GM19238 (cell line): Measurements from ENCODE around the gene STXBP6.
A peak's percentile ranks its signal among the peaks of the same experiment; 100 is the strongest.
"Not testable (repeated sequence)": the region's sequence is repeated elsewhere in the genome, so short reads cannot be mapped to it uniquely, and the experiment has no call there.

Experiments used
- DNase-seq: peaks from one replicate; pipeline ENCODE4 v3.0.0; 2011; ENCODE audit warnings: low spot score; ENCODE audit not compliant: insufficient read length

Gene STXBP6

DNA sequence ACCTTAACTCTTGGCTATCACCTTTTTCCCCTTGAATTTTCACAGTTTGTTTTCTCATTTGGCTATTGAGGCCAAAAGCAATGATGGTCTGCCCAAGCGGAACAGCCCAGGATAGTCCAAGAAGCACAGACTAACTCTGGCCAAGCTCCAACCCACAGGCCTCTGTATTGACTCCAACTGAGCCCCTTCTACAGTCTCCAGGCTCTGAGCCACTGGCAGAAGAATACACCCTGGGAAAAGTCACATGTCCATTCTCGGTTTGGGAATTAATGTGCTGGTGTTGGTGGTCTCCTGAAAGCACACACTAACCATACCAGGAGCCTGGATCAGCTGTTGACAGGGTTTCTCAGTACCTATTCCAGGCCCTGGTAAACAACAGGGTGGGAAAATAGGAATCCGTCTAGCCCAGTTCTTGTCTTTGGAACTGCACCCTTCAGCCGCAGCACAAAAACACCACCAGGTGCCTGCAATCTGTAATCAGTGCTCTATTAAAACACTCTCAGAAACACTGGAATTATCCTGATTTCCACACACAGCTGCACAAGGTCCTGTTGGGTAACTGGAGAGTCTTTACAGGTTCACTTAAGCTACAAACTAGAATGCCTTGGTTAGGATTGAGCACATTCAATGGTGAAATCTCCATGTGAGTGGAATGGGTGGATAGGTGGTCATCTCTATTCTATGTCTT is 63.6 kb downstream of the STXBP6 start:
- DNase-seq, result no peak

DNA sequence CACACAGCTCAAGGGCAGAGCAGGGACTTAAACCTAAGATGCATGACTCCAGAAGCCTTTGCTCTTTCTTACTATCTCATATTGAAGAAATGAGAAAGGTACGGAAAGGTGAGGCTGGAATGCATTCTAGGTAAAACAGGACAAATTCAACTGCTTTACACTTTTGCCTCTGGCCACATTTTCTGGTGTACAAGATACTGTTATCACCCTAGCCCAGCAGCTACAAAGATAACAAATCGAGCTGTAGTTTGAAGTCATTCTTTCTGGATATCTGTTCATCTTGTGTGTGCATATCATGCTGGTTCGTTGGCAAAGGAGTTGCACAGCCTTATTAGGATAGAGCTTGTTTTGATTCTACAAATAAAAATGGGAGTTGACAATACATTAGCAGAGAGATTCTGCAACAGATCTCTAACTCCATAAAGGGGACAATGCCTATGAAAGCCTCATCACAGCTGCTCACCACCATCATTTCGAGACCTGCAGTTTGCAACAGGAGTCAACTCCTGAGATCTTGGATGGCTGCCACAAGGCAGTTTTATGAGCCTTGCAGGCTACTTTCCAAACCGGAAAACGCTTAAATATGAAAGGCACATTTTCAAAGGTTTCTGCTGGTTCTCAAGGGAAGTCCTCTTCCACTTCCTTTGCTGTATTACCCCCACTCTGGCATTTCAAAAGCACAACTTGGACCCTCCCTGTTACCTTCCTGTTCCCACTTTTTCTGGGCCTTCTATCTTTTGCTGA is 64.9 kb downstream of the STXBP6 start:
- DNase-seq, result no peak

DNA sequence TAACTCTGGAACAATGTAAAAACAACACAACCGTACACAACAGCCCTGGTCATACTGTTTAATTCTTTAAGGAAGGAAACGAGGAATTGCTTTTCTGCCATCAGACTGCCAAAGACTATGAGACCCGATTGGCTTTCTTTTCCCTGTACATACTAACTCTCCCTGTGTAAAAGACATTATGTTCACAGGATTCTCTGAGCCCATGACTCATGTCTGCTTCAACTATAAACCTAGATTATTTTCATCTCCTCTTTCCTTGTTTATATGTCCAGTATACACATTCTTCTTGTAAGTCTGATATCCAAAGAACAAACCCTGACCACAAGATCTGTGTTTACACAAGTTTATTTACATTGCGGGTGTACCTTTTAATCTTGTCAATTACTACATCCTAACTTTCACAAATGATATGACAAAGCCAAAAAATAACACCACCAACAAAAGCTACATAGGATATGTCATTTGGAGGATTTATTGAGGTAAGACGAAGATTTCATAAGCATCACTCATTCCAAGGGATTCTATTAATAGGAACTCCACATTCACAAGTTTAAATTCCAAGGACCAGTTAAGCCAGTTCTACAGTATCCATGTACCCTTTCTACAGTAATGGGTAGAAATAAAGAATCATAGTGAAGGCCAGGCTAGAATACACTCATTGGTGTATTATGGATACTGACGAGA is 67.3 kb downstream of the STXBP6 start:
- no peak for DNase-seq

DNA sequence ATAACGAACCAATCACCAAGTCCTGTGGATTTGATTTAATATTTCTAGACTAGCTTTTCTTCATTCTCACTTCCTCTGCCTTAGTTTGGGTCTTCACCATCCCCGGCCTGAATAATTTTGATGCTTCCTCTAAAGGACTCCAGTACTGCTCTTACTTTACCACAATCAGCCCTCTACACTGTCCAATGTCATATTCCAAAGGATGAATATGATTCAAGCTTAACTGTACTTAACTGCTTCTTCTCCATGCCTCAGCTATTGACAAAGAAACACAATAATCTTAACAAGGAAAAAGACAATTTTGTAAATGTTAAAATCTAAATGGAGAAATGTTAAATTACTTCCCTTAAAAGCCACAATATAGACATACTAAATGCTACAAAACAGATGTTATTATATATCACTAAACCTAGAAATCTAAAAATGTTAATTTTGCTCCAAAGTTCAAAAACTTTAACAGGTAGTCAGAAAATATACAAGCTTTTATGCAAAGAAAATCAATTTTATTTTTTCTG is 70.2 kb downstream of the STXBP6 start:
- peak; percentile 8 for DNase-seq

DNA sequence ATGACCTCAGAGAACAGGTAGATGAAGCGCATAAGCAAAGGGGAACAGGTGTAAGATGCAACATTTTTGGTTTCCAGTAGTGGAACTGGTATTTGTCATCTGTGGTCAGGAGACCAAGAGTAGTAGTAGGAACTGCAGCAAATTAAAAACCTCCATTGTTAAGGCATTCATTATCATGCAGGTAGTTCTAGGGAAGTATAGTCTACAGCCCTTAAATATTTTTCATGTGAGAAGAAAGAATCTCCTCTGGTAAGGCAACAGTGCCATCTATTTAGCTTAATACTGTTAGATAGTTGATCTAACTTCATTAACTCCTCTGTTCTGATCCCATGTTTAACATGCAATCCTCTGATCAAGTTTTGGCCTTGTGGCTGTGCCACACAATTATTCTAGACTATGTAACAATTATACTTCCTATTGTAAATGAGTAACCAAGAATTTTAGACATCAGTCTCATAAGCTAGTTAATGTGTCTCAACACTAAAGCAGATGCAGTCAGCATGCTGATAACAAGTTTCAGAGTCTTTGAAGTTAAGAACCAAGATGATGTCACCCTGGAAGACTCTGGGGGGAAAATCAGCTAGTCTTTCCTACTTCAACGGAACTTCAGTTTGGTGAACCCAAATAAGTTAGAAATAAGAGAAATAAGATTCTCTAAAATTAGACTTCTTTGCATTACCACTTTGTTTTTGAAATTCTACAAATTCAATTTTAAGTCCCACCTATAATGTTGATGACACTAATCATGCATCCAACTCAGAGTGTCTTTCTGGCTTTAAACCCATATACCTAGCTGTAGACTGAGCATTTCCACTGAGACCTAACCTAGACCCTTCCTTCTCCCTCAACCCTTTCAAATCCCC is 70.9 kb downstream of the STXBP6 start:
- DNase-seq, result peak; percentile 25

DNA sequence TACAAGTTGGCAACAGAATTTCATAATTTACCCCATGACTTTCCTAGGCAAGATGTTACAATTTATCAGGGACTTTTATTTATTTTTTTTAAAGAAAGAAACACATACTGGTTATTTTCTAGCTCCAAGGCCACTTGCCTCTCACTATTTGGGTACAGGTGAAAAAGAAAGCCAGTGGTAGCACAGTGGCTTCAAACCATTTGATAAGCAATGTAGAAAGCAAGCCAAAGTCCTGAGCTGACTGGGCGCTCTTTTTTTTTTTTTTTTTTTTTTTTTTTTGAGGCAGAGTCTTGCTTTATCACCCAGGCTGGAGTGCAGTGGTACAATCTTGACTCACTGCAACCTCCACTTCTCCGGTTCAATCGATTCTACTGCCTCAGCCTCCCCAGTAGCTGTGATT is 73.3 kb downstream of the STXBP6 start:
- DNase-seq, result no peak

DNA sequence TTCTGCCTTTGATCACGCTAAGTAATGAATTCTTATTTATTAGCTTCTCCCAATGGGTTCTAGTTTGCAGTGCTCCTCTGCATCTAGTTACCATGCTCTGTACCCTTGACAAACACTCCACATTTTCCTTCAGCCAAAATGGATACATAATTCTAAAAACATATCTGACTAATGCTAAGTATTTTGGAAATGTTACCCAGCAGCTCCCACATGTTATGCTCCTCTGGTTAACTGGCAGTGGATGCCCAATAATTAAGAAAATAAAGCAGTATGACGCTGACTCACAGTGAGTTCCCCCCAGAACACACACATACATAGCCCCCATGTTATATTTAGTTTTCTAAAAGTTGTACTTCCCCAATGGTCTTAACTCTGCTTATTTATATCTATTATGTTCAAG is 74.6 kb downstream of the STXBP6 start:
- no peak for DNase-seq

DNA sequence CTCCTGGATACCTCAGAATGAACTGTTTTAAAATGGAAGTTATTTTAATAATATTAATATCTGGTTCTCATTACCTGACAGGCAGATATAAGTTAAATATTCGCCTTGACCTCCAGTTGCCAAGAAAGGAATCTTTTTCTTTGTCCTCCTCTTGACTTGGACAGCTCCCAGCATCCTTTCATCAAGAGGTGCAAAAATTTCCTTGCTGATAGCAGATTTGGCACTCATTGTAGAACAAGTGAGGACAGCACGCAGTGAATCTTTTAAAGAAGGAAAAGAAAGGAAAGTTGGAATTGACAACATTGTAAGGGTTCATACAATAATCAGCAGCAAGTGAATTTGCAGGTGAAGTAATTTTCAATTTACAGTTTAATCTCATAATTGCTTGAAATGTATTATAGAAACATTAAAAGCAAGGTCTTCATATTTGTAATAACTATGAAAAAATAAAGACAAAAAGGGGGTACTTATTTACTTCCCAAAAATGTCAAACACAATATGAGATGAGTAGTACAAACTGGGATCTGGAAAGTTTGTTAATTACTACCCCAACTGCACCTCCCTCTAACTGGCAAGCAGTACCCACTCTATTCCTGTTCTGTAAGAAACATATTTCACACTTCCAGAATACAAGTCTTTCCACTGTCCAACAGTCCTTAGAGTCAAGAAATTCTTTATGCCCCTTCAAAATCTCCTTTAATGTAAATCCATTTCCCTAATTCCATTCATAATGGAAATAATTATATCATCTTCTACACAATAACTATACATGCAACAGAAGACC is 75.2 kb downstream of the STXBP6 start:
- DNase-seq, result no peak

DNA sequence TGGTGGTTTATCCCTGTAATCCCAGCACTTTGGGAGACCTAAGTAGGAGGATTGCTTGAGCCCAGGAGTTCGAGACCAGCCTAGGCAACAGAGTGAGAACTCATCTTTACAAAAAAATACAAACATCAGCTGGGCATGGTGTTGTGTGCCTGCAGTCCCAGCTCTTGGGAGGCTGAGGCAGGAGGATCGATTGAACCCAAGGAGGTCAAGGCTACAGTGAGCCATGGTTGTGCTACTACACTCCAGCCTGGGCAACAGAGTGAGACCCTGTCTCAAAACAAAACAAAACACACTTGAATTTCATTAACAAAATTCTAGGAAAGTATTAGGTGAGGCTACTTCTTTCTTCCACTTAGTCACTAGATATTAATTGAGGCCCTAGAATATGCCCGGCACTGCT is 77.1 kb downstream of the STXBP6 start:
- no peak for DNase-seq

DNA sequence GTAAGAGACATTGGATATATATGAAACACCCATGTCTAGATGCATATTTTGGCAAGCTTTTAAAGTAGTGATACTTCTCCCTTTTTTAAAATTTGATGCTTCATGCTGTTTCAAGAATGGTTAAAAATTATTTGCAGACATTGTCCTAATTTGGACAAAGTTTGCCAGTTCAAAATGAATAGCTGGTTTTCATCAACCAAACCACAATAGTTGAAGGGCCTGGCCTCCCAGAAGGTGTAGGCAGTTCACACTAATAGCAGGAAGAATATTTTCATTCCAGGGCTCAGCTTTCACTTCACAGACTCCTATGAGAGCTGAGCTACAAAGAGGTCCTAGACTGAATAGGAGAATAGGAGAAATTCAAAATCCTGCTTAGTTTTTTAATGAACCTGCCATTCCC is 78.7 kb downstream of the STXBP6 start:
- DNase-seq, result no peak

DNA sequence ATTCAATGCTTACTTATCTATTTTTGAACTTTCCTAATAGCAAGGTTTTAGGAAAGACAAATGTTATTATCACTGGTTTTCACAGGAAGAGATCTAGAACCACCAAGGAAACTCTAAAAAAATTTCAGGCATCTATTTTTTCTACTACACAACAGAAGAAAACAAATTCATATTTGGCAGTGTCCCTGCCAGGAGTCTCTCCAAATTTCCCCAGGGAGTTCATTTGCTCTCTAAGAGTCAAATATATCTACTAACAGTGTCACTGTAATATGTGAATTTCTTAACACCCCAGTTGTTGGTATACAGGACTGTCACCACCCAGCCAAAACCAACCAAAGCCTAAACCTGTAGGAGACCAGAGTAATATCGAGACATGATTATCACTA is 83.4 kb downstream of the STXBP6 start:
- DNase-seq, result no peak

DNA sequence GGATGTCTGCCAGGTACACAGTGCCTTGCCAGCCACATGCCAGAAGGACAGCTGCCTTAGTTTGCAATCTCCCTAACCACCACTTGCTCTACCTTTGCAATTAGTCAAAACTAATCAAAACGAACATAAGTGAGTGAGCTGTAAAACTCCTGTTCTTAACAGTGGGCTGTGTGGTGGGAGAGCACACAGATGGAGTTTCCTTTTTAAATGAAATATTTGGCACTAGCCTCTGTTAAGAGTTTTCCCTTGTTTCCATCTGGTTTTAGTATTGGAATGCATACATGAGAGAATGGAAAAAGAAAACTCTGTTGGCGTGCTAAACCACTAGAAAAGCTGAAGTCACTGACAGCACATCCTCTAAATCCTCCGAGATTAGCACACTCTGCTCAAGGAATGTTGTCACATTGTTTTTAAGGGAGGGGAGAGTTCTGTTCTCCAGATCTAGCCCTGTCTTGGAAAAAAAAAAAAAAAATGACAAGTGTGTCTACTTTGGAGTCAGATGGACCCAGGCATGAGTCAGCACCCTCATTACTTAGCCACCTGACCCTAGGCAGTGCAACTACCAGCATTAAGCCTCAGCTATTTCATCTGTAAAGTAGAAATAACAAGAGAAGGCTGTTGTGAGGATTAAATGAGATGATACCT is 83.9 kb downstream of the STXBP6 start:
- DNase-seq, result no peak

DNA sequence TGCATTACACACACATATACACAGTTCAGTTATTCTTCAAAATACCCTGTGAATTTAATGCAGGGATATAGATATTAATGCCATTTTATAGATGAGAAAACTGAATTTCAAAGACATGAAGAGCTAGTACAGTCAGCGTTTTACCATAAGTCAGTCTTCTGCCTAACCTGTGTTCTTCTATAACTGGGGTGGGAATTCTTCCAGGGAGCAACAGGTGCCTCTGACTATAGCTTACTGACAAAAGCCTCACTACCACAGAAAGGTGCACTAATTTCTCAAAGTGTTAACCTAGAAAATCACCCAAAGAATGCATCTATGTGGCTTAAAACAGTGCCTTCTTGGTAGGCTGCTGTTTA is 84.4 kb downstream of the STXBP6 start:
- no peak for DNase-seq

DNA sequence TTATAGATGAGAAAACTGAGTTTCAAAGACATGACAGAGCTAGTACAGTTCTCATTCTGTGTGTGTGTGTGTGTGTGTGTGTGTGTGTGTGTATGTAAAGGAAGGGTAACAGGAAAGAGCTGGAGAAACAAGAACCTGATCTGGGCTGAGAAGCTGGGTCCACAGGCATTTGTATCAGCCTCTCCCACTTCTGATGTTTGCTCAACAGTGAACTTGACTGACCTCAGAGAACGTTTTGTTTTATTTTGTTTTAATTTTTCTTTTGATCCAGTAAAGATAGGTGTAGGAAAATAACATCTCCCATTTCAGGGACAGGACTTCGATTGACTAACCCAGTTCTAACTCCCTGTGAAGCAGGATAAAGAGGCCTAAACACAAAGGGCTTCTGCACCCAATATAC is 85.4 kb downstream of the STXBP6 start:
- DNase-seq, result no peak

DNA sequence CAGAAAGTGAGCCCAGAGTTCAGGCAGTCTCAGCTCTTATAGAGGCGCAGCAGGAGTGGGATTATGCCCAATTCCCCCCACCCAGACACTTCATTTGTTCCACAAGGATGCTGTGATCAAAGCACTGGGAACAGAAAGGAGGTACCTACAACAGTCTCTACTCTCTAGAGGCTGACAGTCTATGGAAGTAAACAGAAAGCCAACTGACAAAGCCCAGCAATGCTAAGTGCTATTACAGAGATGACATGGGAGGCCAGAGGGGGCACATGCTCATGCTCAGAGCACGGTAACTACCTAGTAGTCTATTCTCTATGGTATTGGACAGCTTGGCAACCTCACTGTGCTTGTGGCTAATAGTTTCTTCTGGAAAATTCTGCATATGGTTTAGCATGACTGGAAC is 85.9 kb downstream of the STXBP6 start:
- DNase-seq, result no peak

DNA sequence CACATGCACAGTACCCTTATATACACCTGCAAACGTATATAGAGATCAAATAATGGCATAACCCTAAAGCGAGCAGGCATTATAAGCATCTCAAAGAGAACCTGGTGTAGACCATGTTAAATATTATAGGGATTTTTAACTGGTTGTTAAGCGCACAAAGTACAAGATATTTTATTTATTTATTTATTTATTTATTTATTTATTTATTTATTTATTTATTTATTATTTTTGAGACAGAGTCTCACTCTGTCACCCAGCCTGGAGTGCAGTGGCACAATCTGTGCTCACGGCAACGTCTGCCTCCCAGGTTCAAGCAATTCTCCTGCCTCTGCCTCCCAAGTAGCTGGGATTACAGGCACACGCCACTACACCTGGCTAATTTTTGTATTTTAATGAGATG is 87.8 kb downstream of the STXBP6 start:
- not testable (repeated sequence) for DNase-seq

DNA sequence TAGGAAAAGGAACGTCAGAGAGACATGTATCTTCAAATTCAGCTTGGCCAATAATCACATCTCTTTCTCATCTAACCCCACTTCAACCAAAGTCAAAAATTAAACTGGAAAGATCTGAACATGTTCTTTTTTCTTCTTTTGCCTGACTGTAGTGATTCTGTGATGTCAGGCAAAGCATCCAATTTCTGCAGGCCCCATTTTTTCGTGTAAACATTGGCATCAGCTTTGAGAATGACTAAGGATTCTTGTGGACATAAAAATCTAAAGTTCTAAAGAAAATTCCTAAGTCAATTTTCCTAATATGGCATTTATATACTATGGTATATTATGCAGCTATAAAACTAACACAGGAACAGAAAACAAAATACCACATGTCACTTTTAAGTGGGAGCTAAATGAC is 89.1 kb downstream of the STXBP6 start:
- DNase-seq, result no peak

DNA sequence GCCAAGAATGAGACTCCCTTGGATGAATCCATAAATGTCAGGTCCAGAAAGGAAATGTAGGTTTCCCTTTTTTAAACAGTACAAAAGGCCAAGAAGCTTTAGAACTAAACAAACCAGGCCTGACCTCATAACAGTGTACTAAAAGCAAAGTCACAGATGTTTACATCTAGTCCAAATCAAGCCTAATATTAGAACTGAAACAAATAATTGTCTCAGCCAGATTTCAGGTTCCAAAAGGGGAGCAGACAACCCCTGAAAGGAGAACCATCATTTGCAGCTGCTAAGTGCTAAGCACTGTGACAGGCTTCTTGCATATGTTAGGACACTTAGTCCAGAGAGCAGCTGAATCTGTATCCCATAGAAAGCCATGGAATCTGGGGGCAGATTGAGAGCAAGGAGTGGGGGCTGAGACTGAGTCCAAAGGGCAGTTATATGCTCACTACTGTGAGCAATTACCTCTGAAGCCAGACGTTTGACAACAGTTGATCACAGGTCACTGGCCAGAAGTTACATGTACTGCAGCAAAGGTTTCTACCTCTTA is 90.1 kb downstream of the STXBP6 start:
- DNase-seq, result no peak

DNA sequence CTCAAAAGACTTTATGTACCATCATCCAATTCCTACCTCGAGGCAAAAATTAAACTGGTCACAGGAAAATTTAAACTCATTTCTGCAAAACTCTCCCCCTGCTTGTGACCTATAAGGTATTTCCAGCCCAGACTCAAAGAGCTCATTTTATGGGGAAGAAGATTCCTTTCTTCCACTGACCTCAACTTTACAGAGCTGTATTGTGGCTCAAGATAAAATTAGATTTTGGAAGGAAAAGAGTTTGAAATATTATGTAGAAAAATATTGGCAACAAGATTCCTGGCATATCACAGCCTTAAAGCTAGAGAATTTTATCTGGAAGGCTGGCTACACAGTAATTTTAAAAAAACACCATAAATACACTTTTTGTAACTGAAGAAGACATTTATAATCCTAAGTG is 91.7 kb downstream of the STXBP6 start:
- no peak for DNase-seq

DNA sequence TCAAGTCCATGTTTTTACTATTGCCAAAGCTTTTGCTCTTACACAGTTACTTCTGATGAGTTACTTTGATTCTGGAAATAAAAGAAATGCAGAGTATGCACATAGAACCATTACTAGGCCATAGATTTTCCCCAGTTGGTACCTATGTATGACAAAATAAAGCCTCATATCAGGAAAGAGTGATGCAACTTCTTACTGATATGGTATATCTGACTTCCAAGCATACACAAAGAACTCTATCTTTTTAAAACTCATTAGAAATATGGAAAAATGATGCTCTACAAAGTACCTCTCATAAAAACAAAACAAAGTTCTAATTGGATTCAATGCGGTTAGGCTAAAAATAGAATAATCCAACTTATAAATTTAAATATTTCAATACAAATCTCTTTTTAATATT is 92.1 kb downstream of the STXBP6 start:
- DNase-seq, result no peak
